HG03439 (cell line): Measurements from ENCODE around the gene DENND1A.
"Not testable (repeated sequence)": the region's sequence is repeated elsewhere in the genome, so short reads cannot be mapped to it uniquely, and the experiment has no call there.

Experiments
- ATAC-seq: cut with Tn5 transposase; IDR thresholded peaks from one replicate; pipeline ENCODE4 v1.9.1; 2021; ENCODE audit warnings: mild to moderate bottlenecking, moderate library complexity; ENCODE audit not compliant: unreplicated experiment

The DENND1A gene, protein sequence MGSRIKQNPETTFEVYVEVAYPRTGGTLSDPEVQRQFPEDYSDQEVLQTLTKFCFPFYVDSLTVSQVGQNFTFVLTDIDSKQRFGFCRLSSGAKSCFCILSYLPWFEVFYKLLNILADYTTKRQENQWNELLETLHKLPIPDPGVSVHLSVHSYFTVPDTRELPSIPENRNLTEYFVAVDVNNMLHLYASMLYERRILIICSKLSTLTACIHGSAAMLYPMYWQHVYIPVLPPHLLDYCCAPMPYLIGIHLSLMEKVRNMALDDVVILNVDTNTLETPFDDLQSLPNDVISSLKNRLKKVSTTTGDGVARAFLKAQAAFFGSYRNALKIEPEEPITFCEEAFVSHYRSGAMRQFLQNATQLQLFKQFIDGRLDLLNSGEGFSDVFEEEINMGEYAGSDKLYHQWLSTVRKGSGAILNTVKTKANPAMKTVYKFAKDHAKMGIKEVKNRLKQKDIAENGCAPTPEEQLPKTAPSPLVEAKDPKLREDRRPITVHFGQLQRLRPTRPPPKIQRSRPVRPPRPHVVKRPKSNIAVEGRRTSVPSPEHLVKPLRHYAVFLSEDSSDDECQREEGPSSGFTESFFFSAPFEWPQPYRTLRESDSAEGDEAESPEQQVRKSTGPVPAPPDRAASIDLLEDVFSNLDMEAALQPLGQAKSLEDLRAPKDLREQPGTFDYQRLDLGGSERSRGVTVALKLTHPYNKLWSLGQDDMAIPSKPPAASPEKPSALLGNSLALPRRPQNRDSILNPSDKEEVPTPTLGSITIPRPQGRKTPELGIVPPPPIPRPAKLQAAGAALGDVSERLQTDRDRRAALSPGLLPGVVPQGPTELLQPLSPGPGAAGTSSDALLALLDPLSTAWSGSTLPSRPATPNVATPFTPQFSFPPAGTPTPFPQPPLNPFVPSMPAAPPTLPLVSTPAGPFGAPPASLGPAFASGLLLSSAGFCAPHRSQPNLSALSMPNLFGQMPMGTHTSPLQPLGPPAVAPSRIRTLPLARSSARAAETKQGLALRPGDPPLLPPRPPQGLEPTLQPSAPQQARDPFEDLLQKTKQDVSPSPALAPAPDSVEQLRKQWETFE

DNA sequence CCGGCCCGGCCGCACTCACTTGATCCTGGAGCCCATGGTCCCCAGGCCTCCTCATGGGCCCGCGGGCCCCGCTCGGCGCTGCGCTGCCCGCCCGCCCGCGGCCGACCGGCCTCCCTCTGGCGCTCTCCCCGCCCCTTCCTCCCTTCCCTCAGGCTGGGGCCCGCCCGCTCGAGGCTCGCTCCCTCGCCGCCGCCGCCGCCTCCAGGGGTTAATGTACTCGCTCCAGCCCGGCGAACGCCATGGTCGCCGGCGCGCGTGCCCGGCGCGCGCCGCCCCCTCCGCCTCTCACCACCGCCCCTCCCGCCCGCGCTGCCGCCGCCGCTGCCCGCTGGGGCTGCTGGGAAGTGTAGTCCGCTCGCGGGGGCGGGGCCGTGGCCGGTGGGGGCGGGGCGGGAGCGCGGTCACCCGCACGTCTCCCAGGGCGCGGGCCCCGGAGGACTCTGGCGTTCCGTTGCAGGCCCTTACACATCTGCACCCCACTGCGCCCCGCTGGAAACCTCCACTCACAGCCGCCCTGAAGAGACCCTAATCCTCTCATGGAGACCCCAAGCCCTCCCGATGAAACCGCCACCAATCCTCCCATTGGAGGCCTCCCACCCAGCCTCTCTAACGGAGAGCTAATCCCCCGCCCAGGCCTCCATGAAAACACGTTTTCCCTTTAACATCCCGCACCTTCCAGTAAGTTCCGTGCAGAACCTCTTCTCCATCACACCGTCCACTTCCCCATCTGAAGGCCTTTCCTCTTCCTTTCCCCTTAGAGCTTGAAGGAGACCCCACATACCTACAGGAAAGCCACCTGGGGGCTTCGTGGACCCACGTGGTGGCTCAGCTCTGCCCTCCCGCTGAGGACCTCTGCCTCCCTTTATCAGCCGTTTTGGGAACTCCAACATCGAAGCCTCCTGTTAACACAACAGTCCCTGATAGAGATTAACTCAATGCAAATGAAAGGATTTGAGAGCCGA, at the start of gene DENND1A:
TSS of gene DENND1A (minus strand) at position 257 of the 962 bp plus-strand sequence. CDS start at position 36, 221 bp downstream.
- ATAC-seq: peak; percentile 72

- no peak for ATAC-seq
These were observed 49.1 kb upstream of the DENND1A start for GRCh38 chr9:123978981-123979380.

DNA sequence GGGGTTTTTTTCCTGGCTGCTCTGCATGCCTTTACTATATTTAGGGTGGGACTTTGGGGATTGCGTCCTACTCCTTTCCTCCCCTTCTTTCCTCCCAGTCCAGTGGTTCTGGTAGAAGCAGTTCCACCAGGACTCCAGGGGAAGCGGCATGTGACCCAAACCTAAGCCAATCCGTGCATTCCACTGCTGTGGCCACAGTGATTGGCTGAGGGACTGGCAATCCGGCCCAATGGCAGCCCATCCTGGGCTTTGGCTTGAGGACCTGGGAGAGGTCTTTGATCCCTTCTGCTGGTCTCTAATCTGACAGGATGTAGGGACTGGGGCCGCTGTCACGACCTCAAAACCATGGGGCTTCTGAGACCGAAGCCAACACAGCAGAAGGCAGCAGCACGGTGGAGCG, 46.7 kb upstream of the DENND1A start:
- not testable (repeated sequence) for ATAC-seq

DNA sequence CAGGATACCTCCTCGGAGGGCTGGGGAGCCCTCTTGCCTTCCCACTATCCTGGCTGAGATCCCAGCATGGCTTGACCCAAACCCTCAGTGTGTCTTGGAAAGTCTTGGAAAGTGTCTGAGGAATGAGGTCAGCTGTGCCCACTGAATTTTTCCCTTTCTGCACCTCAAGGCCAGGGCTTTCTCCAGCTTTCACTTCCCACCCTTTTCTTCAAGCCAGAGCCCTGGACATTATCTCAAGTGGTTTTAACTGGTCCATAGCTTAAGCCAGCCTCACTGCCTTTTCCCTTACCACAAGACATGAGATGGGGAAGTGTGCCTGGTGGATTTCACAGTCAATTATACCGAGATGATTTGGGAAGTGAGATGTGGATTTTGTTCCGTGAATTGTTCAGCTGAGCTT, 45.9 kb upstream of the DENND1A start:
- ATAC-seq: no peak

GRCh38 chr9:123974471-123974870, 44.5 kb upstream of the DENND1A start:
- no peak for ATAC-seq

DNA sequence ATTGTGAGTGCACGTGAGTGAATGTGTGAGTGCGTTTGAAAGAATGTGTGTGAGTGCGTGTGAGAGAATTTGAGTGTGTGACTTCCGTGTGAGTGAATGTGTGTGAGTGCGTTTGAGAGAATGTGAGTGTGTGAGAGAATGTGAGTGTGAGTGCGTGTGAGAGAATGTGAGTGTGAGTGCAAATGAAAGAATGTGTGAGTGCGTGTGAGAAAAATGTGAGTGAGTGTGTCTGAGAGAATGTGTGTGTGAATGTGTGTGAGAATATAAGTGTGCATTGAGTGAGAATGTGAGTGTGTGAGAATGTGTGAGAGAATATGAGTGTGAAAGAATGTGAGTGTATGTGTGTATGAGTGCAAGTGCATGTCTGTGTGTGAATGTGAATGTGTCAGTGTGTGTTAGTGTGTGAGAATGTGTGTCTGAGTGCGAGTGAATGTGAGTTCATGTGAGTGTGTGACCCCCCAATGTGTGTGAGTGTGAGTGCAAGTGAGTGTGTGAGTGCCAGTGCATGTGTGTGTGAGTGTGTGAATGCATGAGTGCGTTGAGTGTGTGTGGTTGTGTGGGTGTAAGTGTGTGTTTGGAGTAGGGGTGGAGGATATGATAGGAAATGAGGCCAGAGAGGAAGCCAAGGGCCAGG, 43.8 kb upstream of the DENND1A start:
- no peak for ATAC-seq

- no peak for ATAC-seq
These were observed 42.7 kb upstream of the DENND1A start for GRCh38 chr9:123972618-123973017.

GRCh38 chr9:123967323-123967722, 37.4 kb upstream of the DENND1A start:
- ATAC-seq: no peak

- no peak for ATAC-seq
These were observed 36.1 kb upstream of the DENND1A start for GRCh38 chr9:123965801-123966686.

- no peak for ATAC-seq
These were observed 34.8 kb upstream of the DENND1A start for GRCh38 chr9:123964761-123965160.

DNA sequence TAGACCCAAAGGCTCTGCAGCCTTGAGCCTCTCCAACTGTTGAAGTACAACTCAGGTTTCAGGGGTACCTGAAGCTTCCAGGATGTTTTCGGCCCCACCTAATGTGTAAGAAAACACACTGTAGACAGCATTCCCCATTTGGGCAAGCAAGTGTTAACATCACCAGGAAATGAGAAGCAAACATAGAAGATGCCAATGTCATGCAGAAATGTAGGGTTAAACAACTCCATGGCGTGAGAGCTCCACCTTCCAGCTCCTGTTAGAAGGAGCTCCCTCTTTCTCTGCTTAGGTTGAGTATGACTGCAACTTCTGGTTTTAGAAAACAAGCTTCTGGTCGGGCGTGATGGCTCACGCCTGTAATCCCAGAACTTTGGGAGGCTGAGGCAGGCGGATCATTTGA, 31.0 kb upstream of the DENND1A start:
- ATAC-seq: no peak

GRCh38 chr9:123960366-123960765, 30.4 kb upstream of the DENND1A start:
- no peak for ATAC-seq

- no peak for ATAC-seq
These were observed 29.9 kb upstream of the DENND1A start for GRCh38 chr9:123959787-123960186.

DNA sequence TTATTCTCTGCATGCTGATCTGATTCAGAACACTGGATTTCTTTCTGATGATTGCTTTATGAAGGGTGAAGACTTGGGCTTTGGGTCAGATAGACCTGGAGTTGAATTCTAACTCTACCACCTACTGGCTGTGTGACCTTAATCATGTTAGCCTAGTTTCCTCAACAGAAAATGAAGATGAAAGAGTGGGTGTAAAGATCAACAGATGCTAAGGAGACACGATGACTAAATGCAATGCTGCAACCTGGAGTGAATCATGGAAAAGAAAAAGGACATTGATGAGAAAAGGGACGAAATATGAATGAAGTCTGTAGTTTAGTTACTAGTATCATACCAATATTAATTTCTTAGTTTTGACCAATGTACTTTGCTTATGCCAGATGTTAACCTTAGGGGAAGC, 27.8 kb upstream of the DENND1A start:
- no peak for ATAC-seq

DNA sequence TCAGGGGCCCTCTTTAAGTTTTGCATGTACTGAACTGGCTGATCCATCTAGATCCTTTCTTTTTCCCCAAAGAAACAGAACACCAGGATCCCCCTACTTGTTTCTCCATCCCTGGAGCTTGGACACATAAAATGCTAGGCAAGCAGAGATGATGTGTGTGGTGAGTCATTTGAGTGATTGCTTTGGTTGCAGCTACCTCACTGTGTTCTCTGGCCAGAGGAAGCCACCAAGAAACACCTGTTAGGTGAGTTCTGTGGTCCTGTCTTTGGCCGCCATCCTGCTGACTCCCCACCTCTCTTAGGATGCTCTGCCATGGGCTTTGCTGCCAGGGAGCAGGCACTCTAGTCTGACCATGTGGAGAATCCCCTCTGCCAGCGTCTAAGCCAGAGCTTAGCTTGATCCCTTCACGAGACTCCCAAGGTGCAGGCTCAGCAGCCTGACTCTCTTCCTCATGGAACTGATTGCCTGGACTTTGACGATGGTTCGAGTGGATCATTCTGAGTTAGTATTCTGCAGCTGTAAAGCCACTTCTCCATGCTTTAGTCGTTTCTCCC, 27.3 kb upstream of the DENND1A start:
- no peak for ATAC-seq

DNA sequence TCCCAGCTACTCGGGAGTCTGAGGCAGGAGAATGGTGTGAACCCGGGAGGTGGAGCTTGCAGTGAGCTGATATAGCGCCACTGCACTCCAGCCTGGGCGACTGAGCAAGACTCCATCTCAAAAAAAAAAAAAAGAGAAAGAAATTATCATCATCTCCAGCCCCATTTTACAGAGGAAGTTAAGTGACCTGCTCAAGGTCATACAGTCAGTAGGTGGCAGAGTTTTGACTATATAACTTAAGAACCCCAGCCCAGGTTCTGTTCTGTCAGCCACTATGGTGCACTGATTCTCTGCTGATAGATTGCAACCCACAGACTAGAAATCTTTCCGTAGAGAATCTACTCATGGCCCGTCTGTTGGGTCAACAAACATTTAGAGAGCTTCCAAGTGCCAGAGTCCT, 25.7 kb upstream of the DENND1A start:
- ATAC-seq: no peak

DNA sequence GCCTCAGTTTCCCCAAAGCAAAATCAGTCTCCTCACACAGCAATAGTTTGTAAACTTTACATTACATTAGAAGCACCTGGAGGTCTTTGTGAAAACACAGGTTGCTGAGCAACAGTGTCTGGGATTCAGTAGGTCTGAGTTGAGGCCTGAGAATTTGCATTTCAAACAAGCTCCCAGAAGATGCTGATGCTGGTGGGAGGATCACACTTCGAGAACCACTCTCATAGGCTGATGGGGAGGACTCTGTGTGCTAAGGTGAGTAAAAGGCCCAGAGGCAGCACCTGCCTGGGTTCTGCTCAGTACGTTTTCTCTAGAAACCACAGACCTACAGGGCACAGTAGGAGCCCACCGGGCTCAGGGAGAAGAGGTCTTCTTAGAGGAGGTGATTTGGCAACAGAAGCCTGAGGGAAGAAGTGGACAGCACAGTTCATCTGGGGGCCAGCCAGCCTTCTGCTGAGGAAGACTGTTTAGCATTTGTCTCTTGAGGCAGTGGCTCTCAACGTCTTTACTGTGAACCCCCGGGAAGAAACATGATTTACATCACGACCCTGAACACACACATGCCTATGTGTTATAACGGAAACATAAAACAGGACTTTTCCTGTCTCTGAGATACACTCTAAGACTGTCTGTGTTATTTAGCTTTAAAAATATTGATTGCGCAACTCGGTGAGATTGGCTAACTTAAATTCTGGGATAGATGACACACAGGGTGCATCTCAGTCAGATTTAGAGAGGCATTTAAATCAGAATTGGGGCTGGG, 24.8 kb upstream of the DENND1A start:
- ATAC-seq: no peak
